GM12878 (cell line): Measurements from ENCODE around the gene BIRC5. TPM values are rescaled to one million over a fixed set of nuclear protein-coding genes. Genes with fewer than 3 reads are reported as not detected.

ENCODE experiments used
- ATAC-seq: fragments of 200-7000 bp; cut with Tn5 transposase; 3 replicates; pipeline ENCODE4 v1.9.1; 2020; ENCODE audit warnings: mild to moderate bottlenecking, moderate library complexity
- BruUV-seq: library from RNA; stranded (reverse); fragments of 400-500 nt; replicated peaks from 2 replicates; lab custom pipeline; 2021; lab: Mats Ljungman, UMichigan
- CTCF ChIA-PET: fragments of 300-600 bp; sonication (Branson Sonifier 250); formaldehyde crosslinking; extraction: SDS; loops from one replicate; lab custom pipeline; 2021; ENCODE audit warnings: inconsistent platforms; lab: Yijun Ruan, JAX
- POLR2A ChIA-PET: fragments of 350-600 bp; formaldehyde crosslinking; extraction: SDS; loops from one replicate; lab custom pipeline; 2021; ENCODE audit warnings: inconsistent platforms; lab: Charles Lee
- RAD21 ChIA-PET: fragments of 300-600 bp; sonication (Branson Sonifier 250); formaldehyde crosslinking; loops from one replicate; lab custom pipeline; 2023; ENCODE audit warnings: antibody characterized with exemption; ENCODE audit not compliant: unreplicated experiment; lab: Charles Lee
- SMC1A ChIA-PET: fragments of 300-600 bp; sonication (Branson Sonifier 250); formaldehyde crosslinking; loops from one replicate; lab custom pipeline; 2023; ENCODE audit not compliant: unreplicated experiment, uncharacterized antibody; lab: Charles Lee
- DNase-seq: peaks from one replicate; pipeline ENCODE4 v3.0.0-alpha.2; 2011; ENCODE audit warnings: low read depth, low spot score
- FAIRE-seq: peaks from 3 replicates; lab custom pipeline; 2011; peaks lifted over from hg19 to GRCh38; lab: Jason Lieb, UNC
- H2AFZ ChIP-seq: 2 replicates; pipeline ENCODE4 v1.6.0; 2011; ENCODE audit warnings: low read depth, low read length, control low read depth; ENCODE audit not compliant: control insufficient read depth
- H3K27ac ChIP-seq: 2 replicates; pipeline ENCODE4 v1.5.1; 2011; ENCODE audit warnings: control low read depth; ENCODE audit not compliant: control insufficient read depth, insufficient read depth
- H3K27me3 ChIP-seq, 2 experiments: replicated peaks in 1 of 2; 2 replicates each; pipeline versions ENCODE4 v1.6.0 to v1.6.1; 2011; ENCODE audit warnings: low read length in 1 of 2; ENCODE audit not compliant: control insufficient read depth in 2 of 2, insufficient read depth in 2 of 2
- H3K36me3 ChIP-seq, 2 experiments: 2 replicates each; pipeline ENCODE4 v1.5.1; 2011; ENCODE audit warnings: low read length in 1 of 2; ENCODE audit not compliant: control insufficient read depth in 2 of 2, insufficient read depth in 2 of 2
- H3K4me1 ChIP-seq: 2 replicates; pipeline ENCODE4 v1.6.1; 2011; ENCODE audit warnings: mild to moderate bottlenecking, low read length, moderate library complexity, mixed read lengths; ENCODE audit not compliant: control insufficient read depth, insufficient read depth
- H3K4me2 ChIP-seq: 2 replicates; pipeline ENCODE4 v1.6.0; 2011; ENCODE audit warnings: control low read depth; ENCODE audit not compliant: control insufficient read depth, insufficient read depth
- H3K4me3 ChIP-seq: fragments of 200-600 bp; sonication (generic); 2 replicates; pipeline ENCODE4 v1.5.1; 2016
- H3K79me2 ChIP-seq: 2 replicates; pipeline ENCODE4 v1.6.0; 2011; ENCODE audit warnings: low read length; ENCODE audit not compliant: control insufficient read depth, insufficient read depth
- H3K9ac ChIP-seq: 2 replicates; pipeline ENCODE4 v1.8.0; 2011; ENCODE audit warnings: low read length, control low read depth, mixed read lengths; ENCODE audit not compliant: control insufficient read depth, insufficient read depth
- H3K9me3 ChIP-seq: replicated peaks from 3 replicates; pipeline ENCODE4 v1.5.1; 2011; ENCODE audit warnings: mild to moderate bottlenecking, low read length; ENCODE audit not compliant: control insufficient read depth, insufficient read depth
- H4K20me1 ChIP-seq: 2 replicates; pipeline ENCODE4 v1.6.0; 2011; ENCODE audit not compliant: control insufficient read depth, insufficient read depth
- CHD1 ChIP-seq: IDR thresholded peaks from 2 replicates; pipeline ENCODE4 v1.6.1; 2012; ENCODE audit warnings: low read depth, low read length, improper control_type of control experiment
- DPF2 ChIP-seq: fragments of 450-650 bp; IDR thresholded peaks from 2 replicates; pipeline ENCODE4 v1.6.1; 2017; ENCODE audit warnings: mild to moderate bottlenecking
- EZH2 ChIP-seq: IDR thresholded peaks from 2 replicates; pipeline ENCODE4 v1.6.1; 2012; ENCODE audit warnings: low read depth, mild to moderate bottlenecking, control low read depth, inconsistent platforms, low read length, borderline replicate concordance; ENCODE audit not compliant: control insufficient read depth
- FOXM1 ChIP-seq: IDR thresholded peaks from 2 replicates; pipeline ENCODE4 v1.6.1; 2012; ENCODE audit warnings: low read depth, mild to moderate bottlenecking, inconsistent platforms, low read length, moderate library complexity
- JUNB ChIP-seq: IDR thresholded peaks from 2 replicates; pipeline ENCODE4 v1.6.1; 2016; ENCODE audit warnings: antibody characterized with exemption, mild to moderate bottlenecking
- KLF5 ChIP-seq: fragments of 450-650 bp; IDR thresholded peaks from 2 replicates; pipeline ENCODE4 v1.6.1; 2014; ENCODE audit warnings: mild to moderate bottlenecking; ENCODE audit not compliant: partially characterized antibody
- MEF2B ChIP-seq: fragments of 450-650 bp; IDR thresholded peaks from 2 replicates; pipeline ENCODE4 v1.6.1; 2018; ENCODE audit warnings: mild to moderate bottlenecking, moderate library complexity; ENCODE audit not compliant: partially characterized antibody, poor library complexity, severe bottlenecking
- NBN ChIP-seq: fragments of 450-650 bp; IDR thresholded peaks from 2 replicates; pipeline ENCODE4 v1.6.1; 2016
- NKRF ChIP-seq: fragments of 450-650 bp; conservative IDR thresholded peaks from 2 replicates; pipeline ENCODE4 v1.6.1; 2017; ENCODE audit warnings: mild to moderate bottlenecking, moderate library complexity
- RBBP5 ChIP-seq: fragments of 200-600 bp; sonication (generic); conservative IDR thresholded peaks from 2 replicates; pipeline ENCODE4 v1.6.1; 2016
- SMAD5 ChIP-seq: IDR thresholded peaks from 2 replicates; pipeline ENCODE4 v1.6.1; 2016; ENCODE audit warnings: antibody characterized with exemption, low read depth
- SREBF1 ChIP-seq: IDR thresholded peaks from 2 replicates; pipeline ENCODE4 v1.6.1; 2012; ENCODE audit warnings: mild to moderate bottlenecking, low read length
- SUPT20H ChIP-seq: IDR thresholded peaks from 2 replicates; pipeline ENCODE4 v1.6.1; 2011; ENCODE audit warnings: low read depth, mild to moderate bottlenecking, low read length, moderate library complexity, borderline replicate concordance; ENCODE audit not compliant: control insufficient read depth
- YY1 ChIP-seq: IDR thresholded peaks from 2 replicates; pipeline ENCODE4 v1.6.1; 2011; ENCODE audit warnings: low read depth, mild to moderate bottlenecking, low read length
- WGBS: methylation state at CpG from one replicate; pipeline ENCODE4 v1.1.6; 2016; ENCODE audit warnings: low lambda C conversion rate; ENCODE audit not compliant: insufficient replicate concordance, insufficient coverage; ENCODE audit errors: missing lambda C conversion rate; 5-methylcytosine and 5-hydroxymethylcytosine counted together
- in situ Hi-C: fragments of 300-500 bp; cut with MboI; formaldehyde crosslinking; loops from 9 replicates; pipeline ENCODE4 v1.14.3; 2018; ENCODE audit warnings: mixed read lengths
- intact Hi-C: fragments of 100-400 bp; cut with micrococcal nuclease; formaldehyde crosslinking; loops from one replicate; pipeline ENCODE4 v1.14.2; 2022; ENCODE audit not compliant: unreplicated experiment
- polyA plus RNA-seq, 11 experiments: library from polyadenylated mRNA; depleted of rRNA in 4 of 11; unstranded in 6 of 11; stranded (reverse) in 5 of 11; fragments of >200 nt; fragmentation: Nextera tagmentation in 4 of 11; fragmentation: Illumina TruSeq in 1 of 11; extraction: Ambion mirVana in 4 of 11; extraction: Trizol in 1 of 11; gene quantifications; 1 replicate in 1 of 11; 2 replicates in 10 of 11; pipeline versions ENCODE4 v1.2.1 to v1.2.3, GENCODE V29; 2011 to 2016; ENCODE audit warnings: inconsistent platforms in 2 of 11, missing spikeins in 2 of 11, low read depth in 1 of 11
- total RNA-seq, 4 experiments: library from RNA; depleted of rRNA in 3 of 4; stranded (reverse); fragments of >200 nt in 3 of 4; fragmentation: Illumina TruSeq in 1 of 4; extraction: Trizol in 1 of 4; gene quantifications; 2 replicates each; pipeline versions ENCODE4 v1.2.1 to v1.2.3, GENCODE V29; 2013 to 2021
- TF ChIP-seq, protein P1 (sequence below): fragments of 450-650 bp; IDR thresholded peaks from 2 replicates; pipeline ENCODE4 v1.6.1; 2018; ENCODE audit warnings: mild to moderate bottlenecking, low read depth, moderate library complexity; ENCODE audit not compliant: partially characterized antibody

The BIRC5 gene
- total and polyA plus RNA-seq, 10 of the 15 experiments (the other 5 are each of a cell fraction or from before 2014, with no cell fraction given), result 41.0 to 175 (median 90.8) TPM

- TF ChIP-seq YY1, result no peak
- TF ChIP-seq, protein P1, sequence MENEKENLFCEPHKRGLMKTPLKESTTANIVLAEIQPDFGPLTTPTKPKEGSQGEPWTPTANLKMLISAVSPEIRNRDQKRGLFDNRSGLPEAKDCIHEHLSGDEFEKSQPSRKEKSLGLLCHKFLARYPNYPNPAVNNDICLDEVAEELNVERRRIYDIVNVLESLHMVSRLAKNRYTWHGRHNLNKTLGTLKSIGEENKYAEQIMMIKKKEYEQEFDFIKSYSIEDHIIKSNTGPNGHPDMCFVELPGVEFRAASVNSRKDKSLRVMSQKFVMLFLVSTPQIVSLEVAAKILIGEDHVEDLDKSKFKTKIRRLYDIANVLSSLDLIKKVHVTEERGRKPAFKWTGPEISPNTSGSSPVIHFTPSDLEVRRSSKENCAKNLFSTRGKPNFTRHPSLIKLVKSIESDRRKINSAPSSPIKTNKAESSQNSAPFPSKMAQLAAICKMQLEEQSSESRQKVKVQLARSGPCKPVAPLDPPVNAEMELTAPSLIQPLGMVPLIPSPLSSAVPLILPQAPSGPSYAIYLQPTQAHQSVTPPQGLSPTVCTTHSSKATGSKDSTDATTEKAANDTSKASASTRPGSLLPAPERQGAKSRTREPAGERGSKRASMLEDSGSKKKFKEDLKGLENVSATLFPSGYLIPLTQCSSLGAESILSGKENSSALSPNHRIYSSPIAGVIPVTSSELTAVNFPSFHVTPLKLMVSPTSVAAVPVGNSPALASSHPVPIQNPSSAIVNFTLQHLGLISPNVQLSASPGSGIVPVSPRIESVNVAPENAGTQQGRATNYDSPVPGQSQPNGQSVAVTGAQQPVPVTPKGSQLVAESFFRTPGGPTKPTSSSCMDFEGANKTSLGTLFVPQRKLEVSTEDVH, result no peak
Observed at GRCh38 chr17:78173097-78173715, 40.8 kb upstream of the BIRC5 start (continued).

DNA sequence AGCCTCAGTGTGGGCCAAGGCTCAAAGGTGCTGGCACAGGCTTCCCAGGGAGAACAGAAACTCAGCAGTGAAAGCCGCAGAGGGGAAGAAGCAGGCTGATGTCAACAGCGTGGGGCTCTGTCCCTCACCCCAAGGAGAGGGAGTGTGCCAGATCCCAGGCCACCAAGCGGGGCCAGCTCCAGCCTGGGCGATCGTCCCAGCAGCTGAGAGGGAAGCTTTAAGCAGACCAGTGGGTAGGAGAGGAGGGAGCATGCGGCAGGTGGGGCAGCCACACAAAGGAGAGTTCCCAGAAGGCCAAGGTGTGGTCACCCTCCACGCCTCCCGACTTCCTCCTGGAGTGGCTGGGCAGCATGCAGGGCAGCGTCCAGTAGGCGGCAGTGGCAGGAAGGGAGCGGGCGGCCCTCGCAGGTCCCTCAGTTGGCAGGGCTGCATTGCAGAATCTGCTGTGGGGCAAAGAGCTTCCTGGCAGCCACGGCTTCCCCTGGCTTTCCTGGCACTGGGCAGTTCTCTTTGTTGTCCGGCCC lies 39.6 kb upstream of the BIRC5 start:
- ChIA-PET RAD21 (interaction anchor here (0.7 to 8.6 kb wide), 12 partner anchors 20 to 154 kb away, joined by 3 to 83 read pairs (median 4); partner anchors contain the start of gene TMC8), CTCF (interaction anchor here (0.7 to 9.0 kb wide), 18 partner anchors 9 to 154 kb away, joined by 3 to 132 read pairs (median 14); partner anchors contain the start of genes AFMID, C17orf99, TK1 and TMC6), SMC1A (interaction anchor here (0.6 to 7.4 kb wide), 13 partner anchors 14 to 155 kb away, joined by 3 to 51 read pairs (median 7); no protein-coding TSS in a partner anchor), POLR2A (interaction anchor here (0.8 to 8.7 kb wide), 14 partner anchors 12 to 60 kb away, joined by 3 to 85 read pairs (median 4); partner anchors contain the start of genes AFMID, C17orf99, TK1 and TMC6)
- H2AFZ ChIP-seq, result no peak overlapping the region
- H3K4me2 ChIP-seq, result peak overlapping the region; percentile 96
- H3K79me2 ChIP-seq, result peaks cover 43% of the 10 kb centered on the region
- H3K4me1 ChIP-seq, result peaks cover 64% of the 10 kb centered on the region
- H3K9me3 ChIP-seq, result no peaks in the 10 kb centered on the region
- H3K9ac ChIP-seq, result peak overlapping the region; percentile 60; the same call in 1 of the 2 replicates
- no peaks in the 10 kb centered on the region; the same call in 1 of the 2 replicates for H4K20me1 ChIP-seq
- ATAC-seq (peak; percentile 13), FAIRE-seq (no peak), DNase-seq (no peak)
- in situ Hi-C loops (loop anchor here (25.0 kb wide), 1 partner anchor 1912 kb away; the partner anchor contains the start of gene UBALD2), intact Hi-C loops (no loop called here)
- peak overlapping the region; percentile 86 for H3K27ac ChIP-seq
- BruUV-seq, result no TSS peak
- peak overlapping the region; percentile 46; the same call in 1 of the 2 replicates for H3K4me3 ChIP-seq
- H3K27me3 ChIP-seq, result no peaks in the 10 kb centered on the region
- H3K36me3 ChIP-seq, result peaks cover 8 to 33% of the 10 kb centered on the region in 2 experiments; a peak in 3 of 4 replicates
- WGBS, result 16% methylated on average over 14 of the region's 15 CpGs
- TF ChIP-seq MEF2B (peak; percentile 10), EZH2 (no peak), DPF2 (peak; percentile 71), SMAD5 (no peak; the same call in 1 of the 2 replicates), NKRF (0 out of 2 replicates have a peak, but pooled peaks have one; percentile 29), KLF5 (no peak), SREBF1 (no peak), FOXM1 (no peak), RBBP5 (no peak), JUNB (no peak), SUPT20H (no peak), CHD1 (no peak), NBN (no peak)
